ENCODE data around the gene HCCS.
A peak's percentile ranks its signal among the peaks of the same experiment; 100 is the strongest.

The HCCS gene

DNA sequence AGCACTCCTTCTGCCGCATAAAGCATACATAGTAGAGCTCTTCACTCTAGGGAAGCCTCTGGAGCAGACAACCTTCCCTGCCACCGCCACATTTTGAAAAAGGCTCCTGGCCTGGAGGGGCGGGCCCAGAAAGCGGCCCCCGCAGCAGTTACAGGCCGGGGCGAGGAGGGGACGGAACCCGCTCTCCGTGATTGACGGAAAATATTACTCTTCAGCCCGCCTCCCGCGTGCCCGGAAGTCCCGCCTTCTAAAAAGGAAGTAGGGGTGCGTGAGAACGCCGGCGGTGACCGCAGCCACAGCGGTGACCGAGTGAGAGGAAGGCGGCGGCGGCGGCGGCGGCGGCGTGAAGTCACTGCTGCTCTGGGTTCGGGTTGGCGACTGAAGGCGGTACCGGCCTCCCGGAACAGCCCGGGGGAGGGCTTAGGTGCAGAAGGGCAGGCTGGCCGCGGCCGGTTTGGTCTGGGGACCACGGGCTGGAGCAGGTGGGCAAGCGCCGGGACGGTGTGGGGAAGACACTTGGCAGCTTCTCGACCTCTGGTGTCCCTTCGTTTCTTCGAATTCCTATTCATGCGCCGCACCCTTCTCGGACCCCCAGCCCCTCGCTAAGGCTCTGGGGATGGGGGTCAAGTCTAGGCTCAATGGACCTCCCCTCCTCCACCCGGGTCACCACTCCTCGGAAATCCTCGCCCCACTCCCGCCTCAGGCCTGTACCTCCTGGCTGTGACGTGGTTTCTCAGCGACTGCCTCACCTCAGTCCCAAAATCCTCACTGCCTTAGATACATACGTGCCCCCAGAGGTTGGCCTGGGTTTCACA, at the start of gene HCCS:
TSS of gene HCCS (plus strand) at position 296 of the 815 bp plus-strand sequence. CDS start 729 bp downstream, outside the sequence.
- peak; percentile 65 to 70 for DNase-seq (ENCODE audit: low read depth in 1 of 2, low spot score in 1 of 2)

DNA sequence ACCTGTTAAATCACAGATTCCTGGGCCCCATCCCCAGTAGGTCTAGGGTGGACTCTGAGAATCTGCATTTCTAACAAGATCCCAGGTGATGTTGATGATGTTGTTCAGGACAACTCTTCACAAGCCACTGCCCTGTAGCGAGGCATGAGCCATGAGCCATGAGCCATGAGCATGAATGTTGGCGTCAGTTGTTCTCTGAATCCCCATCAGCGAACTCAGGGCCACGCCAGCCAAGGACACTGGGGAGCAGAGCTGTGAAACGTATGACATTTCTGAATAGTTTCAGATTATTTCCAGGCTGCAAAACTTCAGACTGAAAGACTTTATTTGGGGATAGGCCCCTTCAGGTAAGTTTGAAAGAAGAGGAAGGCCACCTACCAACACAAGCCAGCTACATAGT, 46.9 kb upstream of the HCCS start:
- DNase-seq (ENCODE audit: low read depth in 1 of 2, low spot score in 1 of 2), result no peak

- no peak for DNase-seq (ENCODE audit: low read depth in 1 of 2, low spot score in 1 of 2)
Observed at GRCh38 chrX:11064851-11065600, 46.1 kb upstream of the HCCS start.

- no peak for DNase-seq (ENCODE audit: low read depth in 1 of 2, low spot score in 1 of 2)
Observed at GRCh38 chrX:11066812-11067211, 44.3 kb upstream of the HCCS start.

DNA sequence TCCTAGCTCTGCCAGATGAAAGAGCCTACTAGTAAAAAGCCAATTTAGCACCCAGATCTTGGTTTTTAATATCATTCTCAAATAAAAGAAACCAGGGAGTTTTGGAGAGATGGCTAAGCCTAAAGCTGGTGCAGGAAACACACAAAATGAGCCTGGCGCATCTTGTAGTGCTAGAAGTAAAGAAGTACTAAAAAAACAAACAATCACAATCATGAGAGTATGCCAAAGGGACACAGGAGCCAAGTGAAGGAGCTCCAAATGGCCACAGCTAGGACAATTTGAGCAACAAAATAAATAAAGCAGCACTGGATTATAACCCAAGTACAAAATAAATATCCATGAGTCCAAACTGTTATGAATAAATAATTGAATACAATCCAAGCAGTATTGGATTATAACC, 37.8 kb upstream of the HCCS start:
- DNase-seq (ENCODE audit: low read depth in 1 of 2, low spot score in 1 of 2), result no peak

- DNase-seq (ENCODE audit: low read depth in 1 of 2, low spot score in 1 of 2), result no peak
Observed at GRCh38 chrX:11080741-11081305, 30.3 kb upstream of the HCCS start.

DNA sequence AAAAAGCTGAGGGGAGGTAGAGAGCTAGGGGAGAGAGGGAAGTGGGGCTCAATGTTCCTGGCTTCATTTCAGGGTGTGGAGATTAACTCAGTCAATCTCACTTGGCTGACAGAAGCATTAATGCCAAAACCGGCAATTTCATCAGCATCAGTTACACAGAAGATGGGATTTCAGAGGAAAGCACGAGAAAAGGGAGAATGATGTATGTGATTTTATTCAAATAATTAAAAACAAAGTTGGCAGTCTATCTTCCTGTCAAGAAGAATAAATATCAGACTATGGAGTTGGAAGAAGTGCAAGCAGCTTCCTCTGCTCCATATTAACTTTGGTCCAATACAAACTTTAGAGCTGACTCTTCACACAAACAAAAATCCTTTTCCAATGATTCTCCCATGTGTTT, 29.6 kb upstream of the HCCS start:
- no peak for DNase-seq (ENCODE audit: low read depth in 1 of 2, low spot score in 1 of 2)

- no peak for DNase-seq (ENCODE audit: low read depth in 1 of 2, low spot score in 1 of 2)
Observed at GRCh38 chrX:11085305-11085704, 25.8 kb upstream of the HCCS start.

DNA sequence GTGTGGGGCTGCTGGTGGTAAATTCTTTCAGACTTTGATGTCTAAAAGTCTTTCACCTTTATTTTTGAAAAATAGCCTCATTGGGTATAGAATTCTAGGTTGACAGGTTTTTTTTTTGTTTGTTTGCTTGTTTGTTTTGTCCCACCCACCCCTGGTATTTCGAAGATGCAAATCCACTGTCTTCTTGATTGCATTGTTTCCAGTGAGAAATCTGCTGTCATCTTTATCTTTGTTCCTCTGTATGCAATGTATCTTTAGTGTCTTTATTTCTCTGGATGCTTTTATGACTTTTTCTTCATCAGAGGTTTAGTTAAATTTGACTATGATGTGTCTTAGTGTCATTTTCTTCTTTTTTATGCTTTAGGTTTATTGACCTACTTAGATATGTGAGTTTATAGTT, 21.3 kb upstream of the HCCS start:
- DNase-seq (ENCODE audit: low read depth in 1 of 2, low spot score in 1 of 2), result no peak

- DNase-seq (ENCODE audit: low read depth in 1 of 2, low spot score in 1 of 2), result no peak
Observed at GRCh38 chrX:11097933-11098332, 13.2 kb upstream of the HCCS start.

GRCh38 chrX:11099465-11099864, 11.7 kb upstream of the HCCS start:
- DNase-seq (ENCODE audit: low read depth in 1 of 2, low spot score in 1 of 2), result no peak

GRCh38 chrX:11100281-11101035, 10.7 kb upstream of the HCCS start:
- no peak for DNase-seq (ENCODE audit: low read depth in 1 of 2, low spot score in 1 of 2)

GRCh38 chrX:11103006-11103405, 8.1 kb upstream of the HCCS start:
- DNase-seq (ENCODE audit: low read depth in 1 of 2, low spot score in 1 of 2), result no peak

- DNase-seq (ENCODE audit: low read depth in 1 of 2, low spot score in 1 of 2), result no peak
Observed at GRCh38 chrX:11103751-11104150, 7.4 kb upstream of the HCCS start.

DNA sequence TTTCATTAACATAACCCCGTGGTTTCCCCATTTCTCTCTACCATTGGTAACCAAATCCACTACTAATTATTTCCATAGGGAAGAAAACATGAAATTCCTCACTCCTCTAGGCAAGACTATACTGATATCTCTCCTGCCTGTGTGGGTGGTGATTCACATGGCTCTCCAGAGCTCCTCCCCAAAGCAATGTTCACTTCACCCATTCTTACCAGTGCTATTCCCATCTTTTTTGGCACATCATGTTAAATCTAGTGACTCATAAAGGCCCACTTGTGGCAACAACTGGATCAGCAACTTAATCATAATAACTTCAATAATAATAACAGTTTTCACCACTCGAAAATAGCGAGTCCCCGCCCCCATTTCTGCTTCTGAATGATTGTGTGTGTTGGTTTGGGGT, 6.1 kb upstream of the HCCS start:
- DNase-seq (ENCODE audit: low read depth in 1 of 2, low spot score in 1 of 2), result no peak

DNA sequence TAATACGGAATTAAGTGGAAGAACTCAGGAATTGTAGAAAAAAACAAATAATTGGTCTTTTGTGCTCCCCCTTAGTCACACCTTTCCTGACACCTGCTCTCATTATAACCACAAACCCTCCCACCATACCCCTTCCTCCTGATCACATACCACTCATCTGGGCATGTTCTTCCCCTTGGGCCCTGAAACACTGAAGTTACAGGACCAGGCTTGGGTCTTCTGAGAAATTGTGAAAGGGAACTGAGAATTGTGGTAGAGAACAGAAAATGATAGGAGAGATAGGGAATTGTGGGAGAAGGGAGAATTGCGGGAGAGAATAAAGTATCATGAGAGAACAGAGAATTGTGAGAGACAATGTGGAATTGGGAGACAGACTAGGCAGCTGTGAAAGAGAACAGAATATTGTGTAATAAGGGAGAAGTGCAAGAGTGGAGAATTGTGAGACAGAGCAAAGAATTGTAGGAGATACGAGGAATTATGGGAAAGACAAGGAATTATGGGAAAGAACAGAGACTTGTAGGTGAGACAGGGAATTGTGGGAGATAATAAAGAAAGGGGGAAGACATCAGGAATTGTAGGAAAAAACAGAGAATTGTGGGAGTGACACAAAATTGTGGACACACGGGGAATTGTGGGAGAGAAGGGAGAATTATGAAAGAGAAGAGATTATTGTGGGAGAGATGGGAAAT, 2.7 kb upstream of the HCCS start:
- no peak for DNase-seq (ENCODE audit: low read depth in 1 of 2, low spot score in 1 of 2)

DNA sequence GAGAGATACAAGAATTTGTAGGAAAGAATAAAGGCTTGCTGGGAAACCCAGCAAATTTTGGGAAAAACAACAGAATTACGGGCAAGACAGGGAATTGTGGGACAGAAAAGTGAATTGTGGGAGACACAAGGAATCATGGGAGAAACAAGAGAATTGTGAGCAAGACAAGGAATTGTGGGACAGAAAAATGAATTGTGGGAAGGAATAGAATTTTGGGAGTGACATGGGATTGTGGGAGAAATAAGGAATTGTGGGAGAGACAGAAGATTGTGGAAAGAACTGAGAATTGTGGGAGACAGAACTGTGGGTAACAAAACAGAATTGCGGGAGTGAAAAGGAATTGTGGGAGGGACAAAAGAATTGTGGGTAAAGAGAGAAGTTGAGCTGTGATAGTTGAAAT, 1.2 kb upstream of the HCCS start:
- no peak for DNase-seq (ENCODE audit: low read depth in 1 of 2, low spot score in 1 of 2)

DNA sequence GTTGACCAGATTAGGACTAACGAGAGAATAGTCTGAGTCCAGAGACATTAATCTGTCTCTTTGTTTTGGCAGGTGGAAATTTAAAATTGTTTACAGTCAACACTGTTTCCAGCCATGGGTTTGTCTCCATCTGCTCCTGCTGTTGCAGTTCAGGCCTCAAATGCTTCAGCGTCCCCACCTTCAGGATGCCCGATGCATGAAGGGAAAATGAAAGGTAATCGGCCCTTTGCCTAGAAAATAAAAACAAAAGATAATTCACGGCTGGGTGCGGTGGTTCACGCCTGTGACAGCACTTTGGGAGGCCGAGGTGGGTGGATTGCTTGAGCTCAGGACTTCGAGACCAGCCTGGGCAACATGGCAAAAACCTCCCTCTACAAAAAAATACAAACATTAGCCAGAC, 815 bp downstream of the HCCS start:
- no peak for DNase-seq (ENCODE audit: low read depth in 1 of 2, low spot score in 1 of 2)

- DNase-seq (ENCODE audit: low read depth in 1 of 2, low spot score in 1 of 2), result no peak
Observed at GRCh38 chrX:11113731-11114130, 2.6 kb downstream of the HCCS start.

GRCh38 chrX:11117745-11118144, 6.6 kb downstream of the HCCS start:
- DNase-seq (ENCODE audit: low read depth in 1 of 2, low spot score in 1 of 2), result no peak

All from stimulated activated CD4-positive, alpha-beta T cell treated with anti-CD3 and anti-CD28 coated beads, Interleukin-15, amount 100 ng/mL, for 1 hour (primary cell).